Measurements from ENCODE around the gene THAP7. TPM values are rescaled to one million over a fixed set of nuclear protein-coding genes. Genes with fewer than 3 reads are reported as not detected.
"Not testable (repeated sequence)": the region's sequence is repeated elsewhere in the genome, so short reads cannot be mapped to it uniquely, and the experiment has no call there.

The THAP7 gene
- total RNA-seq, 1 donor from 2014 or later: 24.3 TPM

DNA sequence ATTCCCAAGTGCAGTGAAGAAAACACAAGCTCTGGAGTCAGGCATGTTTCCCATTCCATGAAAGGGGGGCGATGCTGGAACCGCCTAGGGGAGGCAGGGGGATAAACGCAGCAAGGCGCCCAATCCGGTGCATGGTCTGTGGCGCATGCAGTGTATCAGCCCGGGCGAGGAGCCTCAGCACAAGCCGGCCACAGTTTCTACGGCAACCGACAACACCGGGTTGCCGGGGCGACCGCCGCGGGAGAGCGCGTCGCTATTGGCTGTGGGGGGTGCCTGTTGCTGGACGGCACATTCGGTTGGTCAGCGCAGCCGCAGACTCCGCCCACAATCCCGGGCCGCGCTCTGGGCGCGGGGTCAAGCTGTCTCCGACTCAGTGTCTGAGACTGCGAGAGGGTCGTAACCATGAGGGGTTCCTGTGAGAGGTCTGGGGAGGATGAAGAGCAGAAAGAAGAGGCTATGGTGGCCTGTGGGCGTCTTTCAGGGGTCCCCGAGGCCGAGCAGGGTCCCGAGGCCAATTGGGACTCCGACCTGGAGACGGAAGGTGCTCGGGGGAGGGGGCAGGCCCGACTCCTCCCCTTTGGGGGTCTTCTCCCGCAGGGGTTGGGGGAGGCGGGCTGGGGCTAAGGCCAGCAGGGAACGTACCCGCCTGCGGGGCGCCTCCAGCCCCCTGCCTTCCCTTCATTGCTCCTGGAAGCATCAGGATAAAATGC, 43.8 kb upstream of the THAP7 start, which contains the start of gene LRRC74B:
Gene LRRC74B, plus strand, starts transcription at position 362 of the 710 bp plus-strand sequence. Its CDS starts 41 bp downstream, at position 403.
- Histone ChIP-seq H3K4me3 (peak within 1 kb of the TSS; percentile 46), H3K9me3 (no peaks in the 10 kb centered on the region), H3K27ac (peak within 1 kb of the TSS; percentile 48), H3K27me3 (ENCODE audit: low read depth) (peaks cover 3% of the 10 kb centered on the region), H3K4me1 (peaks cover 13% of the 10 kb centered on the region), H3K36me3 (no peaks in the 10 kb centered on the region)
- intact Hi-C loops (cut with DNase I): no loop called here
- DNase-seq (peak; percentile 90), ATAC-seq (peak; percentile 93 to 95)
- TF ChIP-seq, protein P1, sequence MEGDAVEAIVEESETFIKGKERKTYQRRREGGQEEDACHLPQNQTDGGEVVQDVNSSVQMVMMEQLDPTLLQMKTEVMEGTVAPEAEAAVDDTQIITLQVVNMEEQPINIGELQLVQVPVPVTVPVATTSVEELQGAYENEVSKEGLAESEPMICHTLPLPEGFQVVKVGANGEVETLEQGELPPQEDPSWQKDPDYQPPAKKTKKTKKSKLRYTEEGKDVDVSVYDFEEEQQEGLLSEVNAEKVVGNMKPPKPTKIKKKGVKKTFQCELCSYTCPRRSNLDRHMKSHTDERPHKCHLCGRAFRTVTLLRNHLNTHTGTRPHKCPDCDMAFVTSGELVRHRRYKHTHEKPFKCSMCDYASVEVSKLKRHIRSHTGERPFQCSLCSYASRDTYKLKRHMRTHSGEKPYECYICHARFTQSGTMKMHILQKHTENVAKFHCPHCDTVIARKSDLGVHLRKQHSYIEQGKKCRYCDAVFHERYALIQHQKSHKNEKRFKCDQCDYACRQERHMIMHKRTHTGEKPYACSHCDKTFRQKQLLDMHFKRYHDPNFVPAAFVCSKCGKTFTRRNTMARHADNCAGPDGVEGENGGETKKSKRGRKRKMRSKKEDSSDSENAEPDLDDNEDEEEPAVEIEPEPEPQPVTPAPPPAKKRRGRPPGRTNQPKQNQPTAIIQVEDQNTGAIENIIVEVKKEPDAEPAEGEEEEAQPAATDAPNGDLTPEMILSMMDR (IDR thresholded peaks at IDR 0.05): no peak

DNA sequence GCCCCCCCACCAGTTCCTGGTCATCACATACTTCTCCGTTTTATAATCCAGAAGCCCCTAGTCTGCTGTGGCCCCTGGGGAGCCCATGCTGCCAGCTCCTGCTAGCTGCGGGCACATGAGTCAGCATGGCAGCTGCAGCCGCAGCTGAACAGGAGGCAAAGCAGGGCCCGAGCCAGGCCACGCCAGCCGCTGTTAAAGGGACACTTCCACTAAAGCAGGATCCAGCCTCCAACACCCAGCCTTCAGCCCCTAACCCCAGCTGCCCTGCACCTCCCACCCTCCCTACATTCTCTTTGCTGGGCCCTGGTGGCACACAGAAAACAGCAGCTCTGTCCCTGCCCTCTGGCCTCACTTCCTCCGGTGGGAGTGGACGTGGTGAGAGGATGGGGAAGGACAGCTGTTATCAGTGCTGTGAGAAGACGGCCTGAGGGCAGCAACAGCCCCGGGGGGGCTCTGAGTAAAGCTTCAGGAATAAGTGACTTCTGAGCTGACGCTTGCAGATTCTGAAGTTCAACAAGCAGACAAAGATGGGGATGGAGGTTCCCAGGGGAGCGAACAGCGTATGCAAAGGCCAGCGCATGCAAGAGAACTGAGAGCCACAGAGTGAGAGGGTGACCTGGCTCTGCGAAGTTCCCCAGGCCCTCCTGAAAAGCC, 43.1 kb upstream of the THAP7 start:
- TF ChIP-seq, protein P1 (IDR thresholded peaks at IDR 0.05): no peak
- Histone ChIP-seq H3K27me3 (ENCODE audit: low read depth) (peaks cover 3% of the 10 kb centered on the region), H3K4me3 (peak overlapping the region; percentile 46), H3K36me3 (no peaks in the 10 kb centered on the region), H3K4me1 (peaks cover 13% of the 10 kb centered on the region), H3K27ac (peak overlapping the region; percentile 48), H3K9me3 (no peaks in the 10 kb centered on the region)
- intact Hi-C loops (cut with DNase I): no loop called here
- peak; percentile 46 for DNase-seq
- peak in 1 of 2 donors; percentile 22 for ATAC-seq

DNA sequence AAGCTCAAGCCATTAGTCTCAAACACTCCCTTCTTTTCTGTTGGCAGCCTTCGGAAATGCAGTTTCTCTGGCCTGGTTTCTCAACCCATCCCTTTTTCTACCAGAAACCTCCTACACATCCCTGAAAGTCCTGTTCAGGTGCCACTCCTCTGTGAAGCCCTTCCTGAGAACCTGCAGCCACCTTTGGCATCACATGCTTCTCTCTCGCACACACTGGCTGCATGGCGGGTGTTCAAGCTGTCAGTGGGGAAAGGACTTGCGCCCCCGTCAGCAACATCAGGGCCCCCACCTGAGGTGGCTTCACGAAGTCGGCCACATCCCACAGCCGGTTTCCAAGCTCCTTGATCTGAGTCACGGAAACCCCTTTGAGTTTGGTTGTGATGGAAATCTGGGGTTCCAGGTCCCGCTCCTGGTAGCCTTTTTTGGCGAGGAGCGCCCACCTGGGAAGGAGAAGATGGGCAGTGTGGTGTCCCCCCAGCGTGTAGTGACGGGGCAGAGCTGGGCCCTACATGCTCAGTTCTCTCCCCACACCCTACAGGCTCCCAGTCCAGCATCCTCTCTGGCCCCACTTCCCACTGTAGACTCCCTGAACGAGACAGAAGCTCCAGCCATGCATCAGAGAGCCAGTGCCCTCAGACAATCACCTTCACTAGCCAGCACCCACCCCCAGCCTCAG, 42.1 kb upstream of the THAP7 start:
- no peaks in the 10 kb centered on the region for H3K9me3 ChIP-seq
- no peak for ATAC-seq
- H3K27me3 ChIP-seq (ENCODE audit: low read depth): peaks cover 3% of the 10 kb centered on the region
- intact Hi-C loops (cut with DNase I): no loop called here
- TF ChIP-seq, protein P1 (IDR thresholded peaks at IDR 0.05): no peak
- H3K4me1 ChIP-seq: peaks cover 13% of the 10 kb centered on the region
- no peaks in the 10 kb centered on the region for H3K36me3 ChIP-seq
- DNase-seq: peak; percentile 26
- H3K4me3 ChIP-seq: no peak overlapping the region
- no peak overlapping the region for H3K27ac ChIP-seq

DNA sequence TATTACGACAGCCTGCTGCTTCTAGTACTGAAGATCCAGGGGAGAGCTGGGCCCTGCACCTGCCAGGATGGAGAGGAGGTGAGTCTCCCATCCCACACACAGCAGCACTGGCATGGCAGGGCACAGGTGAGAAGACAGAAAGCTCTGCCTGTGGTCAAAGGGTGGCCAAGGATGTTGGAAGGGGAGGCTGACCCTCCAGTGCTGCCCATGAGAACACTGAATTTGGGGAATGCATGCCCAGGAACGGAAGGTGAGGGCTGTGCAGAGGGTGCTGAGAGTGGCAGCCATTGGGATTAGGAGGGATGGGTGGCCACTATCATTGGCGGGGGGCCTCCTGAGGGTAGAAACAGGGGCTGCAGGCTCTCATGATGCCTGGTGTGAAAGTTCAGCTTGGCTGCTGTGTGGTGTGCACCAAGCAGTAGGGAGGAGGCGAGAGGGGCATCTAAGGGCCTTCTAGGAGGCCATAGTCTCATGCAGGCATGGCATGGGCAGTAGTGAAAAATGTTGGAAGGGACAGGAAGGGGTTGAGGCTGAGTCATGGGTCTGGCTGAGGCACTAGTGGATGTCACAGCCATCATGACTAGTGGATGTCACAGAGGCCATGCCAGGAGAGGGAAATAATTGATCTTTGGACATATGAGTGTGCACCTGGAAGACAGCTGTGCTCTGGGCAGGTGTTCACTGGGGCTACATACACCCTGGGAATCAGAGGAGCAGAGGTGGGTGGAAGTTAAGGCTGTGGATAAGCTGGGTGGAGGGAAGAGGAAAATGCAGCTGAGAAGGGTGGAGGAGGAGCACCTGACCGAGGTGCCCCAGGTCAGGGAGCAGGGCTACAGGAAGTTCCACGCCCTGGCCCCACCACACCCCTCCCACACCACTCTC, 41.3 kb upstream of the THAP7 start:
- no peak for ATAC-seq
- Histone ChIP-seq H3K27me3 (ENCODE audit: low read depth) (peaks cover 3% of the 10 kb centered on the region), H3K4me3 (no peak overlapping the region), H3K4me1 (peaks cover 17% of the 10 kb centered on the region), H3K9me3 (no peaks in the 10 kb centered on the region), H3K27ac (no peak overlapping the region), H3K36me3 (no peaks in the 10 kb centered on the region)
- intact Hi-C loops (cut with DNase I): no loop called here
- DNase-seq: peak; percentile 25
- TF ChIP-seq, protein P1 (IDR thresholded peaks at IDR 0.05): no peak

DNA sequence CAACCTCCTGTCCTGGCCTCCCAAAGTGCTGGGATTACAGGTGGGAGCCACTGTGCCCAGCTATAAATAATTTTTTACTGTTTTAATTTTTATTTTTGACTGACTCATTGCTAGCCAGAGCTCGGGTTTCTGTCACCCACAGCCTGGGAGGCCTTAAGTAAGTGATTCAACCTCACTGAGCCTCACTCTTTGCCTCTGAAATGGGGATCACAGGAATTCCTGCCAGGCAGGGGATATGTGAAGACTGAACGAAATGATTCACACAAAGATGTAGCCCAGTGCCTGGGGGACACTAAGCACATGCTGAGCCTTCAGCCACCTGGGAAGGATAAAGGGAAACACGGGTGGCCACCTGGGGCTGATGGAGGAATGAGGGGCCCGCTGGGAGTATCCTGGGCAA, 40.0 kb upstream of the THAP7 start:
- peaks cover 3% of the 10 kb centered on the region for H3K27me3 ChIP-seq (ENCODE audit: low read depth)
- no peak overlapping the region for H3K4me3 ChIP-seq
- H3K27ac ChIP-seq: no peak overlapping the region
- intact Hi-C loops (cut with DNase I): no loop called here
- H3K36me3 ChIP-seq: no peaks in the 10 kb centered on the region
- TF ChIP-seq, protein P1 (IDR thresholded peaks at IDR 0.05): no peak
- peak; percentile 17 for DNase-seq
- no peak for ATAC-seq
- peaks cover 21% of the 10 kb centered on the region for H3K4me1 ChIP-seq
- H3K9me3 ChIP-seq: no peaks in the 10 kb centered on the region

DNA sequence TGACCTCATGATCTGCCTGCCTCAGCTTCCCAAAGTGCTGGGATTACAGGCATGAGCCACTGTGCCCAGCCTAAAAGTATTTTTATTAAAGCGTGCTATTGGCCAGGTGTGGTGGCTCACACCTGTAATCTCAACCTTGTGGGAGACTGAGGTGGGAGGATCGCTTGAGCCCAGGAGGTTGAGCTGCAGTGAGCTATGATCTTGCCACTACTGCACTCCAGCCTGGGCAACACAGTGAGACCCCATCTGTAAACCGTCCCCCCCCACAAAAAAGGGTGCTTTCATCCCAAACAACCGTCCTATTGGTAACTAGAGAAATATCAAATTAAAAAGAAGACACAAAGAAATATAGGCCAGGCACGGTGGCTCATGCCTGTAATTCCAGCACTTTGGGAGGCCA, 37.2 kb upstream of the THAP7 start:
- H3K27me3 ChIP-seq (ENCODE audit: low read depth); H3K9me3 ChIP-seq; ATAC-seq; H3K4me1 ChIP-seq; H3K36me3 ChIP-seq; H3K27ac ChIP-seq; H3K4me3 ChIP-seq; intact Hi-C loops (cut with DNase I): not testable (repeated sequence)
- DNase-seq: peak; percentile 17

All from lower lobe of right lung (tissue), 2 donors.